Measurements from ENCODE around the gene SORCS1. TPM values are rescaled to one million over a fixed set of nuclear protein-coding genes. Genes with fewer than 3 reads are reported as not detected.

Gene SORCS1
- total and polyA plus RNA-seq, 4 donors, result 0.04 to 3.5 (median 0.05) TPM

GRCh38 chr10:106981452-106982075, 182.9 kb downstream of the SORCS1 start:
- no peak overlapping the region for H3K9ac ChIP-seq (ENCODE audit: insufficient read depth in 1 of 2, low read length in 2 of 2)
- H3K36me3 ChIP-seq (ENCODE audit: control insufficient read depth in 4 of 4, insufficient read depth in 4 of 4, low read length in 4 of 4), result no peaks in the 10 kb centered on the region
- peak in 1 of 3 donors; percentile 16 for DNase-seq
- H3K9me3 ChIP-seq (ENCODE audit: control insufficient read depth in 4 of 4, insufficient read depth in 3 of 4, low read length in 3 of 4), result no peaks in the 10 kb centered on the region
- H3K4me1 ChIP-seq (ENCODE audit: control insufficient read depth in 5 of 5, insufficient read depth in 5 of 5, low read length in 5 of 5), result peaks cover 0 to 30% (median 2%) of the 10 kb centered on the region in 5 donors
- WGBS, 2 donors, result 75 to 76% methylated on average over 6 of the region's 6 CpGs
- no peaks in the 10 kb centered on the region for H3K27me3 ChIP-seq (ENCODE audit: control insufficient read depth in 3 of 3, insufficient read depth in 3 of 3, low read length in 2 of 3)
- TF ChIP-seq CTCF (IDR thresholded peaks at IDR 0.05; ENCODE audit: control extremely low read depth, extremely low read depth), result no peak
- H3K27ac ChIP-seq (ENCODE audit: low read depth in 1 of 2, low read length in 1 of 2), result no peak overlapping the region
- no peak for ATAC-seq (ENCODE audit: insufficient read depth, low FRiP score)
- no peak overlapping the region for H3K4me3 ChIP-seq

- no peaks in the 10 kb centered on the region for H3K9me3 ChIP-seq (ENCODE audit: control insufficient read depth in 4 of 4, insufficient read depth in 3 of 4, low read length in 3 of 4)
- TF ChIP-seq CTCF (IDR thresholded peaks at IDR 0.05; ENCODE audit: control extremely low read depth, extremely low read depth), result no peak
- peaks cover 0 to 30% (median 2%) of the 10 kb centered on the region in 5 donors for H3K4me1 ChIP-seq (ENCODE audit: control insufficient read depth in 5 of 5, insufficient read depth in 5 of 5, low read length in 5 of 5)
- no peak overlapping the region for H3K9ac ChIP-seq (ENCODE audit: insufficient read depth in 1 of 2, low read length in 2 of 2)
- no peaks in the 10 kb centered on the region for H3K27me3 ChIP-seq (ENCODE audit: control insufficient read depth in 3 of 3, insufficient read depth in 3 of 3, low read length in 2 of 3)
- no peaks in the 10 kb centered on the region for H3K36me3 ChIP-seq (ENCODE audit: control insufficient read depth in 4 of 4, insufficient read depth in 4 of 4, low read length in 4 of 4)
- 68% methylated on average over 4 of the region's 4 CpGs for WGBS, 2 donors
- peak in 2 of 3 donors; percentile 48 to 50 for DNase-seq
- H3K27ac ChIP-seq (ENCODE audit: low read depth in 1 of 2, low read length in 1 of 2), result no peak overlapping the region
- H3K4me3 ChIP-seq, result no peak overlapping the region
- no peak for ATAC-seq (ENCODE audit: insufficient read depth, low FRiP score)
These were observed 183.7 kb downstream of the SORCS1 start for GRCh38 chr10:106980495-106981451.

GRCh38 chr10:106978756-106979155, 185.8 kb downstream of the SORCS1 start:
- WGBS, 2 donors, result 49 to 68% methylated on average over 2 of the region's 2 CpGs
- TF ChIP-seq CTCF (IDR thresholded peaks at IDR 0.05; ENCODE audit: control extremely low read depth, extremely low read depth), result no peak
- H3K9ac ChIP-seq (ENCODE audit: insufficient read depth in 1 of 2, low read length in 2 of 2), result no peak overlapping the region
- H3K4me3 ChIP-seq, result no peak overlapping the region
- DNase-seq (peak; percentile 54 to 88 (median 85)), ATAC-seq (ENCODE audit: insufficient read depth, low FRiP score) (no peak)
- no peaks in the 10 kb centered on the region for H3K36me3 ChIP-seq (ENCODE audit: control insufficient read depth in 4 of 4, insufficient read depth in 4 of 4, low read length in 4 of 4)
- H3K4me1 ChIP-seq (ENCODE audit: control insufficient read depth in 5 of 5, insufficient read depth in 5 of 5, low read length in 5 of 5), result peaks cover 0 to 30% (median 2%) of the 10 kb centered on the region in 5 donors
- H3K27me3 ChIP-seq (ENCODE audit: control insufficient read depth in 3 of 3, insufficient read depth in 3 of 3, low read length in 2 of 3), result no peaks in the 10 kb centered on the region
- no peaks in the 10 kb centered on the region for H3K9me3 ChIP-seq (ENCODE audit: control insufficient read depth in 4 of 4, insufficient read depth in 3 of 4, low read length in 3 of 4)
- H3K27ac ChIP-seq (ENCODE audit: low read depth in 1 of 2, low read length in 1 of 2), result no peak overlapping the region

Data from lung (tissue), 12 donors.